Tongue (tissue), 2 donors: Measurements from ENCODE around the gene NOP56. TPM values are rescaled to one million over a fixed set of nuclear protein-coding genes. Genes with fewer than 3 reads are reported as not detected.

Experiments used
- DNase-seq: peaks from one replicate; pipeline ENCODE4 v3.0.0-alpha.2; 2015
- total RNA-seq: library from RNA; depleted of rRNA; stranded (reverse); fragments of >200 nt; gene quantifications from one replicate; pipeline ENCODE4 v1.2.3, GENCODE V29; 2014

Gene NOP56
- total RNA-seq = 67.7 TPM

GRCh38 chr20:2651772-2652723, at the start of gene NOP56:
TSS of gene NOP56 (plus strand) at chr20:2652632. CDS start at chr20:2652661, 29 bp downstream.
- peak; percentile 96 for DNase-seq

GRCh38 chr20:2602746-2603145, 49.7 kb upstream of the NOP56 start:
- DNase-seq = no peak

GRCh38 chr20:2603816-2604505, 48.5 kb upstream of the NOP56 start:
- DNase-seq = no peak

- no peak for DNase-seq
Measured at GRCh38 chr20:2604506-2604835, 48.0 kb upstream of the NOP56 start.

GRCh38 chr20:2606507-2607006, 45.9 kb upstream of the NOP56 start:
- DNase-seq = no peak

- no peak for DNase-seq
Measured at GRCh38 chr20:2610326-2610725, 42.1 kb upstream of the NOP56 start.

- DNase-seq = no peak
Measured at GRCh38 chr20:2610941-2611720, 41.3 kb upstream of the NOP56 start.

- DNase-seq = no peak
Measured at GRCh38 chr20:2612073-2612472, 40.4 kb upstream of the NOP56 start.

- no peak for DNase-seq
Measured at GRCh38 chr20:2616634-2617033, 35.8 kb upstream of the NOP56 start.

GRCh38 chr20:2617099-2617714, 35.2 kb upstream of the NOP56 start:
- DNase-seq = no peak

- DNase-seq = no peak
Measured at GRCh38 chr20:2618815-2619214, 33.6 kb upstream of the NOP56 start.

GRCh38 chr20:2619337-2619736, 33.1 kb upstream of the NOP56 start:
- DNase-seq = no peak

GRCh38 chr20:2619961-2620595, 32.4 kb upstream of the NOP56 start:
- DNase-seq = no peak

GRCh38 chr20:2624190-2624589, 28.2 kb upstream of the NOP56 start:
- no peak for DNase-seq

GRCh38 chr20:2625062-2625461, 27.4 kb upstream of the NOP56 start:
- DNase-seq = no peak

GRCh38 chr20:2626853-2627541, 25.4 kb upstream of the NOP56 start:
- DNase-seq = no peak

GRCh38 chr20:2631228-2631627, 21.2 kb upstream of the NOP56 start:
- DNase-seq = no peak

- DNase-seq = no peak
Measured at GRCh38 chr20:2633381-2633780, 19.1 kb upstream of the NOP56 start.

GRCh38 chr20:2637246-2637645, 15.2 kb upstream of the NOP56 start:
- no peak for DNase-seq

GRCh38 chr20:2640260-2640659, 12.2 kb upstream of the NOP56 start:
- no peak for DNase-seq

GRCh38 chr20:2640899-2641298, 11.5 kb upstream of the NOP56 start:
- DNase-seq = no peak
